Ectodermal cell (in vitro differentiated cells): Measurements from ENCODE around the gene FLNB.

Source experiments
- H3K27ac ChIP-seq: 2 replicates; pipeline ENCODE4 v1.7.0; 2013; ENCODE audit warnings: mild to moderate bottlenecking, low read depth, low read length; ENCODE audit not compliant: insufficient read depth, poor library complexity, severe bottlenecking
- H3K27me3 ChIP-seq: 2 replicates; pipeline ENCODE4 v1.7.0; 2013; ENCODE audit warnings: mild to moderate bottlenecking, low read length; ENCODE audit not compliant: insufficient read depth, control insufficient read depth, poor library complexity, severe bottlenecking
- H3K36me3 ChIP-seq: one replicate; pipeline ENCODE4 v1.7.0; 2013; ENCODE audit warnings: low read length; ENCODE audit not compliant: control insufficient read depth, insufficient read depth
- H3K4me1 ChIP-seq: one replicate; pipeline ENCODE4 v1.7.0; 2013; ENCODE audit warnings: low read length; ENCODE audit not compliant: control insufficient read depth, insufficient read depth
- H3K4me3 ChIP-seq: 2 replicates; pipeline ENCODE4 v1.7.0; 2013; ENCODE audit warnings: low read depth, low read length, control low read depth; ENCODE audit not compliant: insufficient read depth
- H3K9me3 ChIP-seq: 2 replicates; pipeline ENCODE4 v1.7.0; 2013; ENCODE audit warnings: mild to moderate bottlenecking, low read length, moderate library complexity; ENCODE audit not compliant: control insufficient read depth
- WGBS, 2 experiments: methylation state at CpG; one replicate each; pipeline ENCODE4 v1.1.7; 2013; ENCODE audit warnings: missing lambda C conversion rate in 2 of 2; 5-methylcytosine and 5-hydroxymethylcytosine counted together

Gene FLNB

GRCh38 chr3:58150130-58150809, 142.0 kb downstream of the FLNB start:
- Histone ChIP-seq H3K4me1 (no peaks in the 10 kb centered on the region), H3K36me3 (peaks cover 3% of the 10 kb centered on the region), H3K9me3 (no peaks in the 10 kb centered on the region), H3K27me3 (no peaks in the 10 kb centered on the region), H3K4me3 (no peak overlapping the region), H3K27ac (no peak overlapping the region)
- 93 to 97% methylated on average over 14 of the region's 14 CpGs for WGBS, 2 experiments

- Histone ChIP-seq H3K4me3 (no peak overlapping the region), H3K4me1 (no peaks in the 10 kb centered on the region), H3K27ac (no peak overlapping the region), H3K36me3 (peaks cover 3% of the 10 kb centered on the region), H3K27me3 (no peaks in the 10 kb centered on the region), H3K9me3 (no peaks in the 10 kb centered on the region)
- 88 to 93% methylated on average over 13 of the region's 13 CpGs for WGBS, 2 experiments
Observed at GRCh38 chr3:58150810-58151199, 142.6 kb downstream of the FLNB start.

DNA sequence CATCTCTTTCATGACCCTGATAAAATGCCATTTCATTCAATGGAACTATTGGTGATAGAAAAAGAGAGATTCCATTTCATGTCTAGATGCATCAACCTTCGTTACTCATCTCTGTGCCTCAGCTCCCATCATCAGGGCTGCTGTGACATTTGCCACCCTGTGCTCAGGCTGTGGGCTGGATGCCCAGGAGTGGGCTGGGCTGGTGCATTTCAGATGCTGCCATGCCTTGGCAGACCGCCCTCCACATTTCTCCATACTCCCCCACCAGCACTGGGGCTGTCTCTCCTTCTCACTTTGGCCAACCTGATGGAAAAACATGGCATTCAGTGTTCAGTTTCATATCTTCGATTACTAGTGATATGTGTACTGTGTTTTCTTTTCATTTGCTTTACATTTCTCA, 143.4 kb downstream of the FLNB start:
- Histone ChIP-seq H3K27ac (no peak overlapping the region), H3K4me3 (no peak overlapping the region), H3K4me1 (no peaks in the 10 kb centered on the region), H3K27me3 (no peaks in the 10 kb centered on the region), H3K9me3 (no peaks in the 10 kb centered on the region), H3K36me3 (peaks cover 3% of the 10 kb centered on the region)
- WGBS, 2 experiments: 90 to 95% methylated on average over 3 of the region's 3 CpGs

- whole genome bisulfite sequencing, 2 experiments: 92 to 95% methylated on average over 17 of the region's 17 CpGs
- no peaks in the 10 kb centered on the region for H3K27me3 ChIP-seq
Observed at GRCh38 chr3:58152225-58153015, 144.2 kb downstream of the FLNB start.

DNA sequence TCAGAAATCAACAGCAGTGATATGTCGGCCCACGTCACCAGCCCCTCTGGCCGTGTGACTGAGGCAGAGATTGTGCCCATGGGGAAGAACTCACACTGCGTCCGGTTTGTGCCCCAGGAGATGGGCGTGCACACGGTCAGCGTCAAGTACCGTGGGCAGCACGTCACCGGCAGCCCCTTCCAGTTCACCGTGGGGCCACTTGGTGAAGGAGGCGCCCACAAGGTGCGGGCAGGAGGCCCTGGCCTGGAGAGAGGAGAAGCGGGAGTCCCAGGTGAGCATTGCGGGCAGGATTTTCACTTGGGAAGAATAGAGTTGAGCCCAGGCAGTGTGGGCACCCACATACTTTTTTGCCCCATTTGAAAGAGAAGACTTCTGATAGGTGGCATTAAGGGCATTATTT, 145.1 kb downstream of the FLNB start:
- no peaks in the 10 kb centered on the region for H3K4me1 ChIP-seq
- H3K9me3 ChIP-seq: no peaks in the 10 kb centered on the region
- no peaks in the 10 kb centered on the region for H3K27me3 ChIP-seq
- peaks cover 3% of the 10 kb centered on the region for H3K36me3 ChIP-seq
- no peak overlapping the region for H3K4me3 ChIP-seq
- H3K27ac ChIP-seq: no peak overlapping the region
- WGBS, 2 experiments: 95 to 96% methylated on average over 16 of the region's 16 CpGs

More at GRCh38 chr3:58152225-58153015, 144.2 kb downstream of the FLNB start:
- H3K4me1 ChIP-seq: no peaks in the 10 kb centered on the region
- peaks cover 3% of the 10 kb centered on the region for H3K36me3 ChIP-seq
- H3K4me3 ChIP-seq: no peak overlapping the region
- H3K27ac ChIP-seq: no peak overlapping the region
- no peaks in the 10 kb centered on the region for H3K9me3 ChIP-seq

DNA sequence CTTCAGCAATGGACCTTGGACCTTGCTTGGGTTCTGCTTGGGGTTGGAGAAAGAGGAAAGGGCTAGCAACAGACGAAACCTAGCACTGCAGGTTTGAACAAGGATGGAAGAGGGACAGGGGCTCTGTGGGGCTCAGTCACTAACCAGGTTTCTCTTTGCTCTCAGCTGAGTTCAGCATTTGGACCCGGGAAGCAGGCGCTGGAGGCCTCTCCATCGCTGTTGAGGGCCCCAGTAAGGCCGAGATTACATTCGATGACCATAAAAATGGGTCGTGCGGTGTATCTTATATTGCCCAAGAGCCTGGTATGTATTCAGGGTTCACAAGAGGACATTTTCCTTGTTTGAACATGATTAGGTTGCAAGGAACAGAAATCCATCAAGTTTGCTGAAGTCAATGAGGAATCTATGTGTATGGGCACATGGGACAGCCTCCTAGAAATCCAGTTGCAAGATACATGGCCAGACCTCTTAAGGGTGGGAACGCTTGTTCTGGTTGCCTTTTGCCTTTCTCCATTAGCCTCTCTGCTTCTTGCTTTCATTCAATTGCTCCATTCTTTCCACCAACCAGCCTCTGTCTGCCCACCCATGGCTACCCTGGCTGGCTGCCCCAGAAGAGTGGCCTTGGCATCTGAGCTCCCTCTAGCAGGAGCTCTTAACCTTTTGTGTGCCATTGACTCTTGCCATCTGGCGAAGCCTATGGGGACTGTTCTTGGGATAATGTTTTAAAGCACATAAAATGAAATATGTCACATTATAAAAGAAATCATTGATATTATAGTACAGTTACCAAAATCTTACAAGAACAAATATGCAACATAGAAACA, 146.6 kb downstream of the FLNB start:
- Histone ChIP-seq H3K4me3 (no peak overlapping the region), H3K27ac (no peak overlapping the region), H3K4me1 (no peaks in the 10 kb centered on the region), H3K9me3 (no peaks in the 10 kb centered on the region), H3K27me3 (no peaks in the 10 kb centered on the region), H3K36me3 (no peaks in the 10 kb centered on the region)
- WGBS, 2 experiments: 93 to 98% methylated on average over 9 to 10 of the region's 10 CpGs

- H3K27ac ChIP-seq: no peak overlapping the region
- H3K36me3 ChIP-seq: no peaks in the 10 kb centered on the region
- no peaks in the 10 kb centered on the region for H3K9me3 ChIP-seq
- H3K4me1 ChIP-seq: no peaks in the 10 kb centered on the region
- no peak overlapping the region for H3K4me3 ChIP-seq
- WGBS, 2 experiments: 94 to 95% methylated on average over 10 of the region's 10 CpGs
- no peaks in the 10 kb centered on the region for H3K27me3 ChIP-seq
Observed at GRCh38 chr3:58155838-58156237, 147.6 kb downstream of the FLNB start.

DNA sequence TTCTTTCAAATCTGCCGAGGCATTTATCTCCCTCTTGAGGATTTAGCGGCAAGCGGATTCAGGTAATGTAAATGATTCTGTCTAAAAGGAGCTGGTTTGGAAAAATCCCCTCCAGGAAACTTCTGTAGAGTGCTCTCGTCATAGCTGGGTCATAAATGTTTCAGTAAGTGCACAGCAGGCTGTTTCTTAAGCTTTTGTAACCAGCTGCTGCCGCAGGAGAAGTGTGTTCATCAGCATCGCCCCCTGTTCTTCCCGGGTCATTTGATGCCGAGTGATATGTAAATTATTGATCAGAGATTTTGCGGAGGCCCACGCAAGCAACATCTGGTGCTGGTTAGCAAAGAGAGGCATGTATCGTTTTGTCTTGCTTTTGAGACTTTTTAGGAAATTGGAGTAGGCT, 149.5 kb downstream of the FLNB start:
- Histone ChIP-seq H3K9me3 (no peaks in the 10 kb centered on the region), H3K27ac (no peak overlapping the region), H3K4me3 (no peak overlapping the region), H3K36me3 (no peaks in the 10 kb centered on the region), H3K27me3 (no peaks in the 10 kb centered on the region), H3K4me1 (no peaks in the 10 kb centered on the region)
- 92 to 95% methylated on average over 11 of the region's 11 CpGs for WGBS, 2 experiments

DNA sequence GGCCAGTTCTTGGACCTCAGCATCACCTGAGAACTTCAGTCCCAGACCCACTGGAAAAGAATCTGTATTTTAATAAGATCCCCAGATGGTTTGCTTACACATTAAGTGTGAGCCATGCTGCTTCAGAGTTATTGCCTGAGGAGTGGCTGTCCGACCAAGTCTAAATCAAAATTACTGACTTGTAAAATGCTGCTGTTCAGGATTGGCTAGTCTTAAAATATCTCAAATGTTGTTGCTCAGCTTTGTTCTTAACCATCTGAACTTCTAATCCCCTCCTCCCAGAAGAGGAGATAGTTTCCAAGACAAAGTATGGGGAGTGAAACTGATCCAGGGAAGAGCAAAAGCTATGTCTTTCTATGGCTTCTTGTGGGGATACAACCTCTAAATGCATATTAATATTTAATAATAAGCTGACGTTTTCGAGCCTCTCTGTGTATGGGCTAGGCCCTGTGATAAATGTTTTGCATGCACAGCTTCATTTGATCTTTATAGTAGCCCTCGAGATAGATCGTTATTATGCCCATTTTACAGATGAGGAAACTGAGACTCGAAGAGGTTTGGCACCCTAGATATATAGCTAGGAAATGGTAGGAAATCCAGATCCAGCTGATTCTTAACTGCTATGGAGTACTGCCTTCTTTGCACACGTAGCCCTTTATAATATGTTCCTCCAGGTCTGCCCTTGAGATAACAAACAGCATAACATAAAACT, 150.4 kb downstream of the FLNB start:
- Histone ChIP-seq H3K4me3 (no peak overlapping the region), H3K27ac (no peak overlapping the region), H3K9me3 (no peaks in the 10 kb centered on the region), H3K27me3 (no peaks in the 10 kb centered on the region), H3K4me1 (no peaks in the 10 kb centered on the region), H3K36me3 (no peaks in the 10 kb centered on the region)
- 95 to 97% methylated on average over 7 of the region's 7 CpGs for WGBS, 2 experiments
